Activated effector memory CD4-positive, alpha-beta T cell treated with Interleukin-2 at 50 U/mL for 16 hours (primary cell): ENCODE measurements around the gene TMEM132D.
"Not testable (repeated sequence)": the region's sequence is repeated elsewhere in the genome, so short reads cannot be mapped to it uniquely, and the experiment has no call there.

Experiments
- DNase-seq: peaks from one replicate; pipeline ENCODE4 v3.0.0-alpha.2; 2020

TMEM132D gene

GRCh38 chr12:129082441-129082840, 821.4 kb downstream of the TMEM132D start:
- DNase-seq: no peak

GRCh38 chr12:129081755-129082250, 822.0 kb downstream of the TMEM132D start:
- no peak for DNase-seq

- no peak for DNase-seq
These were observed 823.0 kb downstream of the TMEM132D start for GRCh38 chr12:129080821-129081220.

GRCh38 chr12:129080391-129080790, 823.4 kb downstream of the TMEM132D start:
- no peak for DNase-seq

GRCh38 chr12:129079719-129080118, 824.1 kb downstream of the TMEM132D start:
- no peak for DNase-seq

- DNase-seq: no peak
These were observed 827.1 kb downstream of the TMEM132D start for GRCh38 chr12:129076441-129077320.

GRCh38 chr12:129075460-129076208, 828.2 kb downstream of the TMEM132D start:
- DNase-seq: no peak

- no peak for DNase-seq
These were observed 829.4 kb downstream of the TMEM132D start for GRCh38 chr12:129074379-129074778.

GRCh38 chr12:129073157-129073915, 830.5 kb downstream of the TMEM132D start:
- DNase-seq: no peak

GRCh38 chr12:129071362-129071761, 832.5 kb downstream of the TMEM132D start:
- no peak for DNase-seq

GRCh38 chr12:129069886-129070285, 833.9 kb downstream of the TMEM132D start:
- DNase-seq: no peak

- no peak for DNase-seq
These were observed 835.1 kb downstream of the TMEM132D start for GRCh38 chr12:129068684-129069083.

- DNase-seq: no peak
These were observed 836.3 kb downstream of the TMEM132D start for GRCh38 chr12:129067491-129067890.

- DNase-seq: no peak
These were observed 839.5 kb downstream of the TMEM132D start for GRCh38 chr12:129064209-129064855.

GRCh38 chr12:129063600-129063999, 840.2 kb downstream of the TMEM132D start:
- no peak for DNase-seq

- DNase-seq: no peak
These were observed 850.6 kb downstream of the TMEM132D start for GRCh38 chr12:129053232-129053631.

- no peak for DNase-seq
These were observed 851.5 kb downstream of the TMEM132D start for GRCh38 chr12:129052373-129052772.

- no peak for DNase-seq
These were observed 853.9 kb downstream of the TMEM132D start for GRCh38 chr12:129049917-129050316.

- not testable (repeated sequence) for DNase-seq
These were observed 860.5 kb downstream of the TMEM132D start for GRCh38 chr12:129043334-129043733.

- no peak for DNase-seq
These were observed 867.7 kb downstream of the TMEM132D start for GRCh38 chr12:129036135-129036534.

GRCh38 chr12:129034558-129035289, 869.1 kb downstream of the TMEM132D start:
- no peak for DNase-seq

- no peak for DNase-seq
These were observed 875.0 kb downstream of the TMEM132D start for GRCh38 chr12:129028844-129029243.
